HCT116 (cell line): ENCODE data around the gene ASB6.

Source experiments
- RAD21 ChIP-seq: IDR thresholded peaks from 2 replicates; pipeline ENCODE4 v1.6.1; 2012; ENCODE audit warnings: low read depth, mild to moderate bottlenecking
- SIN3A ChIP-seq: IDR thresholded peaks from 2 replicates; pipeline ENCODE4 v1.6.1; 2012; ENCODE audit warnings: low read depth
- TCF7L2 ChIP-seq: IDR thresholded peaks from 2 replicates; pipeline ENCODE4 v1.7.0; 2011; ENCODE audit warnings: borderline replicate concordance, inconsistent platforms; ENCODE audit not compliant: insufficient read depth, insufficient read length; ENCODE audit errors: extremely low read depth
- ZBTB33 ChIP-seq: IDR thresholded peaks from 2 replicates; pipeline ENCODE4 v1.6.1; 2011; ENCODE audit warnings: mild to moderate bottlenecking, low read length, moderate library complexity; ENCODE audit not compliant: insufficient replicate concordance; ENCODE audit errors: extremely low read depth
- ZFX ChIP-seq: fragments of 450-650 bp; IDR thresholded peaks from 2 replicates; pipeline ENCODE4 v1.6.1; 2017
- ZNF274 ChIP-seq: fragments of 200-500 bp; sonication (Bioruptor generic); IDR thresholded peaks from 2 replicates; pipeline ENCODE4 v1.6.1; 2014; ENCODE audit warnings: mild to moderate bottlenecking, low read depth, low read length, inconsistent platforms
- TF ChIP-seq, protein P1 (sequence below), 3 experiments: fragments of 200-600 bp in 1 of 3; sonication (generic) in 1 of 3; IDR thresholded peaks in 2 of 3; conservative IDR thresholded peaks in 1 of 3; 2 replicates each; pipeline ENCODE4 v1.5.1; 2012 to 2017; ENCODE audit warnings: low read depth in 2 of 3, low read length in 2 of 3, antibody characterized with exemption in 1 of 3, borderline replicate concordance in 1 of 3, control low read depth in 1 of 3, mild to moderate bottlenecking in 1 of 3, mixed read lengths in 1 of 3, mixed run types in 1 of 3, moderate library complexity in 1 of 3; ENCODE audit not compliant: insufficient read depth in 1 of 3

DNA sequence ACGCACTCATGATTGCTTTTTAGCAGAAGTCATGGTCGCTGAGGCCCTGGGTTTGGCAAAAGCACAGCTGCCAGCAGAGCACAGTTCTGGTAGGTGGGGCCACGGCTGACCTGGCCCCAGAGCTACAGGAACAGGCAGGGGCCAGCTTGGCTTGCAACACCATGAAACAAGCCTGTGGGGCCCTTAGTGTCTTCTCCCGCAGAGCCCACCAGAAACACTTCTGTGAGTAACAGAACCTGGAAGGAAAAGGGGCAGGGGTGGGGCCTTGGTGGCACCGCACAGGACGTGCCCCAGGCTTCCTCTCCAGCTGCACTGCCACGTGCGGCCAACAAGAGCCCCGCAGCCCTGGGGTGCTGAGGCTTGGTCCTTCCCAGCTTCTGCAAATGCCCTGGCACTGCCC is 4.8 kb downstream of the ASB6 start:
- TF ChIP-seq, protein P1, sequence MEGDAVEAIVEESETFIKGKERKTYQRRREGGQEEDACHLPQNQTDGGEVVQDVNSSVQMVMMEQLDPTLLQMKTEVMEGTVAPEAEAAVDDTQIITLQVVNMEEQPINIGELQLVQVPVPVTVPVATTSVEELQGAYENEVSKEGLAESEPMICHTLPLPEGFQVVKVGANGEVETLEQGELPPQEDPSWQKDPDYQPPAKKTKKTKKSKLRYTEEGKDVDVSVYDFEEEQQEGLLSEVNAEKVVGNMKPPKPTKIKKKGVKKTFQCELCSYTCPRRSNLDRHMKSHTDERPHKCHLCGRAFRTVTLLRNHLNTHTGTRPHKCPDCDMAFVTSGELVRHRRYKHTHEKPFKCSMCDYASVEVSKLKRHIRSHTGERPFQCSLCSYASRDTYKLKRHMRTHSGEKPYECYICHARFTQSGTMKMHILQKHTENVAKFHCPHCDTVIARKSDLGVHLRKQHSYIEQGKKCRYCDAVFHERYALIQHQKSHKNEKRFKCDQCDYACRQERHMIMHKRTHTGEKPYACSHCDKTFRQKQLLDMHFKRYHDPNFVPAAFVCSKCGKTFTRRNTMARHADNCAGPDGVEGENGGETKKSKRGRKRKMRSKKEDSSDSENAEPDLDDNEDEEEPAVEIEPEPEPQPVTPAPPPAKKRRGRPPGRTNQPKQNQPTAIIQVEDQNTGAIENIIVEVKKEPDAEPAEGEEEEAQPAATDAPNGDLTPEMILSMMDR (IDR thresholded peaks at IDR 0.05 in 2 of 3, conservative IDR thresholded peaks at IDR 0.05 in 1 of 3; ENCODE audit: borderline replicate concordance in 1 of 3, insufficient read depth in 1 of 3, low read depth in 2 of 3, low read length in 2 of 3), result no peak
- TF ChIP-seq ZNF274 (no peak), TCF7L2 (no peak), SIN3A (no peak), ZBTB33 (no peak), RAD21 (no peak), ZFX (no peak)
